ENCODE results near the gene MVB12B. TPM values are rescaled to one million over a fixed set of nuclear protein-coding genes. Genes with fewer than 3 reads are reported as not detected.

The MVB12B gene
- total and polyA plus RNA-seq, 2 of the 8 experiments (the other 6 are each of a cell fraction or from before 2014, with no cell fraction given), result 2.6 to 5.0 TPM

DNA sequence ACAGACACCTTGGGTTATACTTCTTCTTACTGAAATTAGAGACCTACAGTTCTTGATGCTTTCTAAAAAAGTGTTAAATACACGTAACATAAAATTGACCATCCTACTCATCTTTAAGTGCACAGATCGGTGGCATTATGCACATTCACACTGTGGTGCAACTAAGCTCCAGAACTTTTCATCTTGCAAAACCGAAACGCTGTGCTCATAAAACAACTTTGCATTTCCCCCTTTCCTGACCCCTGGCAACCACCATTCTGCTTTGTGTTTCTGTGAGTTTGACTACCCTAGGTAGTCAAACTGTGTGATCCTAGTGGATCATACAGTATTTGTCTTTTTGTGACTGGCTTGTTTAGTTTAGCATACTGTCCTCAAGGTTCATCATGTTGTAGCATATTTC is 3.9 kb downstream of the MVB12B start:
- Histone ChIP-seq H3K9me3 (ENCODE audit: insufficient read depth in 2 of 2, low read depth in 1 of 2, low read length in 1 of 2) (no peaks in the 10 kb centered on the region), H2AFZ (ENCODE audit: low read length) (no peak overlapping the region), H3K4me1 (replicated peaks in 1 of 4; ENCODE audit: control insufficient read depth in 3 of 4, insufficient read depth in 4 of 4, low read length in 3 of 4) (peaks cover 0 to 9% (median 4%) of the 10 kb centered on the region in 4 experiments; a peak in 6 of 7 replicates), H2BK120ac (replicated peaks; ENCODE audit: low read depth, low read length) (no peak overlapping the region), H2BK15ac (ENCODE audit: low read length) (no peak overlapping the region), H3K9ac (replicated peaks in 1 of 4; ENCODE audit: extremely low read depth in 1 of 4, low read depth in 3 of 4, low read length in 3 of 4) (no peak overlapping the region), H3K4ac (replicated peaks; ENCODE audit: insufficient read length, low read depth, low read length) (no peak overlapping the region), H4K8ac (ENCODE audit: extremely low read depth, insufficient read depth, low read length) (no peak overlapping the region), H3K79me2 (ENCODE audit: control insufficient read depth in 1 of 2, insufficient read depth in 2 of 2, low read length in 2 of 2) (no peaks in the 10 kb centered on the region), H3K36me3 (ENCODE audit: control insufficient read depth in 2 of 4, insufficient read depth in 4 of 4, low read length in 3 of 4) (no peaks in the 10 kb centered on the region), H3K14ac (ENCODE audit: insufficient read length) (no peak overlapping the region), H3K27ac (ENCODE audit: low read depth, low read length) (no peak overlapping the region), H2BK20ac (ENCODE audit: low read length) (no peak overlapping the region), H3K4me2 (ENCODE audit: insufficient read depth in 1 of 2, low read depth in 2 of 2, low read length in 2 of 2) (no peak overlapping the region), H2AK5ac (ENCODE audit: low read depth, low read length) (no peak overlapping the region), H3K4me3 (ENCODE audit: extremely low read depth in 1 of 4, insufficient read depth in 2 of 4, low read depth in 3 of 4, low read length in 4 of 4) (no peak overlapping the region), H3K56ac (replicated peaks; ENCODE audit: insufficient read length, low read depth, low read length) (no peak overlapping the region), H2BK5ac (ENCODE audit: low read depth, low read length) (no peak overlapping the region), H3K18ac (ENCODE audit: extremely low read depth, low read length) (no peak overlapping the region), H4K91ac (replicated peaks; ENCODE audit: insufficient read length, low read length) (no peak overlapping the region), H2BK12ac (ENCODE audit: low read depth, low read length) (no peak overlapping the region), H3K27me3 (replicated peaks in 1 of 4; ENCODE audit: control insufficient read depth in 3 of 4, extremely low read depth in 1 of 4, insufficient read depth in 3 of 4, low read length in 3 of 4) (peaks cover 0 to 7% (median 2%) of the 10 kb centered on the region in 4 experiments; a peak in 4 of 7 replicates), H3K79me1 (ENCODE audit: low read depth, low read length) (no peaks in the 10 kb centered on the region; the same call in 1 of the 2 replicates), H3K23me2 (ENCODE audit: low read depth, low read length) (peaks cover 8% of the 10 kb centered on the region; the same call in 1 of the 2 replicates), H4K20me1 (replicated peaks in 1 of 2; ENCODE audit: control insufficient read depth in 1 of 2, insufficient read depth in 2 of 2, low read length in 2 of 2) (no peaks in the 10 kb centered on the region), H4K5ac (ENCODE audit: insufficient read length, low read depth, low read length) (no peak overlapping the region), H3K23ac (ENCODE audit: insufficient read length) (no peak overlapping the region)
- ChIA-PET CTCF (ENCODE audit: partially characterized antibody) (no interaction called here), POLR2A (ENCODE audit: partially characterized antibody) (no interaction called here)
- 87% methylated on average over 4 of the region's 4 CpGs; no CpG with 5 or more reads in 1 of the 2 experiments for WGBS, 2 experiments (ENCODE audit: extremely low coverage in 1 of 2, insufficient coverage in 1 of 2, insufficient read length in 1 of 2, insufficient replicate concordance in 2 of 2, low coverage in 1 of 2, low lambda C conversion rate in 2 of 2, missing lambda C conversion rate in 1 of 2)
- no peak for FAIRE-seq
- DNase-seq (ENCODE audit: low read depth in 1 of 2, low spot score in 2 of 2), result no peak
- TF ChIP-seq RNF2 (IDR thresholded peaks at IDR 0.05; ENCODE audit: borderline replicate concordance, low read depth, low read length, missing control alignments, poor library complexity, severe bottlenecking) (no peak), RBBP5 (IDR thresholded peaks at IDR 0.05; ENCODE audit: borderline replicate concordance, low read depth, low read length) (no peak), TAF1 (IDR thresholded peaks at IDR 0.05; ENCODE audit: low read depth, low read length) (no peak), SP1 (IDR thresholded peaks at IDR 0.05; ENCODE audit: low read depth, low read length) (no peak), JUND (IDR thresholded peaks at IDR 0.05; ENCODE audit: low read length) (no peak), CHD1 (IDR thresholded peaks at IDR 0.05; ENCODE audit: low read depth, low read length) (no peak)
- TF ChIP-seq, protein P1, sequence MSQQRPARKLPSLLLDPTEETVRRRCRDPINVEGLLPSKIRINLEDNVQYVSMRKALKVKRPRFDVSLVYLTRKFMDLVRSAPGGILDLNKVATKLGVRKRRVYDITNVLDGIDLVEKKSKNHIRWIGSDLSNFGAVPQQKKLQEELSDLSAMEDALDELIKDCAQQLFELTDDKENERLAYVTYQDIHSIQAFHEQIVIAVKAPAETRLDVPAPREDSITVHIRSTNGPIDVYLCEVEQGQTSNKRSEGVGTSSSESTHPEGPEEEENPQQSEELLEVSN (IDR thresholded peaks at IDR 0.05), result no peak
- TF ChIP-seq, protein P2, sequence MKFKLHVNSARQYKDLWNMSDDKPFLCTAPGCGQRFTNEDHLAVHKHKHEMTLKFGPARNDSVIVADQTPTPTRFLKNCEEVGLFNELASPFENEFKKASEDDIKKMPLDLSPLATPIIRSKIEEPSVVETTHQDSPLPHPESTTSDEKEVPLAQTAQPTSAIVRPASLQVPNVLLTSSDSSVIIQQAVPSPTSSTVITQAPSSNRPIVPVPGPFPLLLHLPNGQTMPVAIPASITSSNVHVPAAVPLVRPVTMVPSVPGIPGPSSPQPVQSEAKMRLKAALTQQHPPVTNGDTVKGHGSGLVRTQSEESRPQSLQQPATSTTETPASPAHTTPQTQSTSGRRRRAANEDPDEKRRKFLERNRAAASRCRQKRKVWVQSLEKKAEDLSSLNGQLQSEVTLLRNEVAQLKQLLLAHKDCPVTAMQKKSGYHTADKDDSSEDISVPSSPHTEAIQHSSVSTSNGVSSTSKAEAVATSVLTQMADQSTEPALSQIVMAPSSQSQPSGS (IDR thresholded peaks at IDR 0.05; ENCODE audit: low read length), result no peak
- TF ChIP-seq, protein P3, sequence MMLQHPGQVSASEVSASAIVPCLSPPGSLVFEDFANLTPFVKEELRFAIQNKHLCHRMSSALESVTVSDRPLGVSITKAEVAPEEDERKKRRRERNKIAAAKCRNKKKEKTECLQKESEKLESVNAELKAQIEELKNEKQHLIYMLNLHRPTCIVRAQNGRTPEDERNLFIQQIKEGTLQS (IDR thresholded peaks at IDR 0.05; ENCODE audit: insufficient read depth, low read depth, low read length), result no peak
- TF ChIP-seq, protein P4, sequence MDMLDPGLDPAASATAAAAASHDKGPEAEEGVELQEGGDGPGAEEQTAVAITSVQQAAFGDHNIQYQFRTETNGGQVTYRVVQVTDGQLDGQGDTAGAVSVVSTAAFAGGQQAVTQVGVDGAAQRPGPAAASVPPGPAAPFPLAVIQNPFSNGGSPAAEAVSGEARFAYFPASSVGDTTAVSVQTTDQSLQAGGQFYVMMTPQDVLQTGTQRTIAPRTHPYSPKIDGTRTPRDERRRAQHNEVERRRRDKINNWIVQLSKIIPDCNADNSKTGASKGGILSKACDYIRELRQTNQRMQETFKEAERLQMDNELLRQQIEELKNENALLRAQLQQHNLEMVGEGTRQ (IDR thresholded peaks at IDR 0.05; ENCODE audit: low read length), result no peak
